H1 (cell line): Measurements from ENCODE around the gene FIS1. TPM values are rescaled to one million over a fixed set of nuclear protein-coding genes. Genes with fewer than 3 reads are reported as not detected.

Experiments used
- CTCF ChIA-PET: fragments of 300-600 bp; sonication (Branson Sonifier 250); formaldehyde crosslinking; loops from one replicate; lab custom pipeline; 2021; ENCODE audit not compliant: partially characterized antibody; lab: Charles Lee
- POLR2A ChIA-PET: fragments of 300-600 bp; sonication (Branson Sonifier 250); formaldehyde crosslinking; loops from one replicate; lab custom pipeline; 2021; ENCODE audit warnings: inconsistent platforms; ENCODE audit not compliant: partially characterized antibody; lab: Charles Lee
- DNase-seq, 2 experiments: peaks; one replicate each; pipeline versions ENCODE4 v3.0.0 to v3.0.0-alpha.2; 2010 to 2022; ENCODE audit warnings: low spot score in 2 of 2, low read depth in 1 of 2, mixed read lengths in 1 of 2
- FAIRE-seq: peaks from 2 replicates; lab custom pipeline; 2011; peaks lifted over from hg19 to GRCh38; lab: Jason Lieb, UNC
- H2AFZ ChIP-seq: 2 replicates; pipeline ENCODE4 v1.8.1; 2012; ENCODE audit warnings: low read length, inconsistent platforms
- H2AK5ac ChIP-seq: 2 replicates; pipeline ENCODE4 v1.6.1; 2013; ENCODE audit warnings: low read depth, low read length
- H2BK120ac ChIP-seq: replicated peaks from 2 replicates; pipeline ENCODE3; 2013; ENCODE audit warnings: low read depth, low read length, inconsistent platforms
- H2BK12ac ChIP-seq: 2 replicates; pipeline ENCODE4 v1.6.1; 2013; ENCODE audit warnings: low read depth, low read length
- H2BK15ac ChIP-seq: 2 replicates; pipeline ENCODE4 v1.6.1; 2013; ENCODE audit warnings: low read length
- H2BK20ac ChIP-seq: 2 replicates; pipeline ENCODE4 v1.6.1; 2013; ENCODE audit warnings: low read length
- H2BK5ac ChIP-seq: 2 replicates; pipeline ENCODE4 v1.6.1; 2013; ENCODE audit warnings: low read depth, low read length
- H3K14ac ChIP-seq: 2 replicates; pipeline ENCODE4 v1.6.1; 2013; ENCODE audit warnings: inconsistent platforms; ENCODE audit not compliant: insufficient read length
- H3K18ac ChIP-seq: 2 replicates; pipeline ENCODE4 v1.6.1; 2013; ENCODE audit warnings: low read length; ENCODE audit errors: extremely low read depth
- H3K23ac ChIP-seq: 2 replicates; pipeline ENCODE4 v1.6.1; 2013; ENCODE audit warnings: inconsistent platforms; ENCODE audit not compliant: insufficient read length
- H3K23me2 ChIP-seq: 2 replicates; pipeline ENCODE4 v1.6.1; 2013; ENCODE audit warnings: low read depth, low read length
- H3K27ac ChIP-seq: 2 replicates; pipeline ENCODE4 v1.6.1; 2011; ENCODE audit warnings: low read depth, low read length, inconsistent platforms
- H3K27me3 ChIP-seq, 4 experiments: replicated peaks in 1 of 4; 1 replicate in 1 of 4; 2 replicates in 3 of 4; pipeline versions ENCODE4 v1.6.1 to v1.8.1; 2011 to 2013; ENCODE audit warnings: low read length in 3 of 4, mild to moderate bottlenecking in 3 of 4, inconsistent platforms in 2 of 4, mixed read lengths in 2 of 4, moderate library complexity in 1 of 4; ENCODE audit not compliant: control insufficient read depth in 3 of 4, insufficient read depth in 3 of 4; ENCODE audit errors: extremely low read depth in 1 of 4
- H3K36me3 ChIP-seq, 4 experiments: 2 replicates each; pipeline versions ENCODE4 v1.6.1 to v1.8.1; 2011 to 2013; ENCODE audit warnings: mild to moderate bottlenecking in 4 of 4, low read length in 3 of 4, moderate library complexity in 2 of 4, control low read depth in 1 of 4, inconsistent platforms in 1 of 4; ENCODE audit not compliant: insufficient read depth in 4 of 4, control insufficient read depth in 2 of 4
- H3K4ac ChIP-seq: replicated peaks from 2 replicates; pipeline ENCODE3; 2013; ENCODE audit warnings: low read length, low read depth, mixed read lengths, inconsistent platforms; ENCODE audit not compliant: insufficient read length
- H3K4me1 ChIP-seq, 4 experiments: replicated peaks in 1 of 4; 1 replicate in 1 of 4; 2 replicates in 3 of 4; pipeline versions ENCODE4 v1.6.1 to v1.8.1; 2011 to 2013; ENCODE audit warnings: low read length in 3 of 4, inconsistent platforms in 2 of 4, mixed read lengths in 1 of 4; ENCODE audit not compliant: insufficient read depth in 4 of 4, control insufficient read depth in 3 of 4
- H3K4me2 ChIP-seq, 2 experiments: 2 replicates each; pipeline versions ENCODE4 v1.6.1 to v1.8.1; 2011 to 2013; ENCODE audit warnings: low read depth in 2 of 2, low read length in 2 of 2, control low read depth in 1 of 2, inconsistent platforms in 1 of 2, mild to moderate bottlenecking in 1 of 2; ENCODE audit not compliant: insufficient read depth in 1 of 2
- H3K4me3 ChIP-seq, 4 experiments: fragments of 200-600, 300-600 bp in 1 of 4; sonication (generic), shearing (Covaris generic), sonication (Bioruptor Twin) in 1 of 4; 2 replicates each; pipeline versions ENCODE4 v1.5.1 to v1.8.1; 2011 to 2016; ENCODE audit warnings: low read length in 4 of 4, low read depth in 3 of 4, control low read depth in 2 of 4, inconsistent platforms in 2 of 4, mild to moderate bottlenecking in 2 of 4, mixed read lengths in 1 of 4, moderate library complexity in 1 of 4; ENCODE audit not compliant: insufficient read depth in 2 of 4; ENCODE audit errors: extremely low read depth in 1 of 4
- H3K56ac ChIP-seq: replicated peaks from 2 replicates; pipeline ENCODE3; 2013; ENCODE audit warnings: low read depth, mild to moderate bottlenecking, mixed read lengths, low read length, inconsistent platforms; ENCODE audit not compliant: insufficient read length
- H3K79me1 ChIP-seq: 2 replicates; pipeline ENCODE4 v1.6.1; 2013; ENCODE audit warnings: low read depth, low read length, control low read depth
- H3K79me2 ChIP-seq, 2 experiments: 2 replicates each; pipeline versions ENCODE4 v1.6.1 to v1.8.1; 2012 to 2013; ENCODE audit warnings: low read length in 2 of 2, mild to moderate bottlenecking in 2 of 2, inconsistent platforms in 1 of 2; ENCODE audit not compliant: insufficient read depth in 2 of 2, control insufficient read depth in 1 of 2
- H3K9ac ChIP-seq, 4 experiments: replicated peaks in 1 of 4; 1 replicate in 1 of 4; 2 replicates in 3 of 4; pipeline versions ENCODE4 v1.6.1 to v1.8.1; 2011 to 2013; ENCODE audit warnings: low read depth in 3 of 4, low read length in 3 of 4, control low read depth in 2 of 4, mild to moderate bottlenecking in 2 of 4, moderate library complexity in 2 of 4, inconsistent platforms in 1 of 4; ENCODE audit errors: extremely low read depth in 1 of 4
- H3K9me3 ChIP-seq, 2 experiments: 2 replicates each; pipeline versions ENCODE4 v1.6.1 to v1.8.1; 2012 to 2013; ENCODE audit warnings: mild to moderate bottlenecking in 2 of 2, moderate library complexity in 2 of 2, control low read depth in 1 of 2, inconsistent platforms in 1 of 2, low read depth in 1 of 2, low read length in 1 of 2, mixed read lengths in 1 of 2; ENCODE audit not compliant: insufficient read depth in 2 of 2
- H4K20me1 ChIP-seq, 2 experiments: replicated peaks in 1 of 2; 2 replicates each; pipeline versions ENCODE3 to v1.8.1; 2011 to 2013; ENCODE audit warnings: inconsistent platforms in 2 of 2, low read length in 2 of 2, mild to moderate bottlenecking in 1 of 2; ENCODE audit not compliant: insufficient read depth in 2 of 2, control insufficient read depth in 1 of 2
- H4K5ac ChIP-seq: 2 replicates; pipeline ENCODE4 v1.6.1; 2013; ENCODE audit warnings: low read length, low read depth, mixed read lengths, inconsistent platforms; ENCODE audit not compliant: insufficient read length
- H4K8ac ChIP-seq: 2 replicates; pipeline ENCODE4 v1.8.0; 2013; ENCODE audit warnings: mild to moderate bottlenecking, moderate library complexity, low read length, inconsistent platforms; ENCODE audit not compliant: insufficient read depth; ENCODE audit errors: extremely low read depth
- H4K91ac ChIP-seq: replicated peaks from 2 replicates; pipeline ENCODE3; 2013; ENCODE audit warnings: low read length, mixed read lengths, inconsistent platforms; ENCODE audit not compliant: insufficient read length
- CBX8 ChIP-seq: fragments of 300-800, 300-1000 bp; sonication (generic); IDR thresholded peaks from 2 replicates; pipeline ENCODE4 v1.7.1; 2016; ENCODE audit warnings: low read depth, low read length, borderline replicate concordance
- JUN ChIP-seq: IDR thresholded peaks from 2 replicates; pipeline ENCODE4 v1.6.1; 2011; ENCODE audit warnings: low read depth, mild to moderate bottlenecking, improper control_type of control experiment, low read length
- PHF8 ChIP-seq: fragments of 200-600 bp; sonication (generic); conservative IDR thresholded peaks from 2 replicates; pipeline ENCODE4 v1.7.1; 2012; ENCODE audit warnings: low read depth, mild to moderate bottlenecking, inconsistent platforms, low read length, moderate library complexity
- WGBS, 2 experiments: shearing (Covaris generic) in 1 of 2; methylation state at CpG; one replicate each; pipeline versions ENCODE4 v1.1.6 to v1.1.7; 2013 to 2015; ENCODE audit warnings: low lambda C conversion rate in 2 of 2, mixed read lengths in 2 of 2, inconsistent platforms in 1 of 2, low coverage in 1 of 2, missing lambda C conversion rate in 1 of 2; ENCODE audit not compliant: insufficient replicate concordance in 2 of 2, insufficient coverage in 1 of 2, insufficient read length in 1 of 2; ENCODE audit errors: extremely low coverage in 1 of 2, missing lambda C conversion rate in 1 of 2; 5-methylcytosine and 5-hydroxymethylcytosine counted together
- polyA plus RNA-seq, 7 experiments: library from polyadenylated mRNA; depleted of rRNA in 3 of 7; stranded (reverse) in 5 of 7; unstranded in 2 of 7; fragments of >200 nt in 5 of 7; fragments of 200-250 nt in 2 of 7; gene quantifications; 1 replicate in 5 of 7; 2 replicates in 1 of 7; 4 replicates in 1 of 7; pipeline versions ENCODE4 v1.2.1 to v1.2.3, GENCODE V29; 2011 to 2013; ENCODE audit warnings: missing spikeins in 2 of 7, mixed read lengths in 2 of 7
- total RNA-seq: library from RNA; stranded (reverse); fragmentation: NEBNext Ultra II Directional; extraction: Animal tissue kit (Norgen Biotek cat#: 25700); gene quantifications from 2 replicates; pipeline ENCODE4 v1.2.1, GENCODE V29; 2021
- TF ChIP-seq, protein P1 (sequence below), 3 experiments: IDR thresholded peaks; 1 replicate in 2 of 3; 2 replicates in 1 of 3; pipeline versions ENCODE4 v1.5.1 to v1.6.1; 2011; ENCODE audit warnings: low read length in 3 of 3, mild to moderate bottlenecking in 3 of 3, inconsistent platforms in 2 of 3, low read depth in 1 of 3, moderate library complexity in 1 of 3; ENCODE audit not compliant: insufficient read depth in 1 of 3; ENCODE audit errors: control extremely low read depth in 1 of 3

FIS1 gene
- total and polyA plus RNA-seq, 2 of the 8 experiments (the other 6 are each of a cell fraction or from before 2014, with no cell fraction given): 128 to 195 TPM

DNA sequence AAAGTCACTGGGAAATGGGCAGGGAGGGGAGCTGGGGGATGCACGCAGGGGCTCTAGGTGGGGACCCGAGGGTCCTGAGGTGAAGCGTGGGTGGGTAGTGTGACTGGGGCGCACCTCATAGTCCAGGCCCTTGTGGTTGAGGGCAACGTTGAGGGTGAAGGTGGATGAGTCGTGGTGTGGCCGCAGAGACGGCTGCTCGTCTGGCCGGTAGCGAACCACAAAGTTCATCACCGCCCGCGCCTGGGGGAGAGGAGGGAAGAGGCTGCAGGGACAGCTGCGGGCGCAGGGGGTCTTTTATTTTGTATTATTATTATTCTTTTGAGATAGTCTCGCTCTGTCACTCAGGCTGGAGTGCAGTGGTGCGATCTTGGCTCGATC is 38.2 kb downstream of the FIS1 start:
- H3K79me2 ChIP-seq: no peaks in the 10 kb centered on the region
- H2BK5ac ChIP-seq: no peak overlapping the region
- DNase-seq: no peak
- no peak overlapping the region for H4K5ac ChIP-seq
- TF ChIP-seq, protein P1, sequence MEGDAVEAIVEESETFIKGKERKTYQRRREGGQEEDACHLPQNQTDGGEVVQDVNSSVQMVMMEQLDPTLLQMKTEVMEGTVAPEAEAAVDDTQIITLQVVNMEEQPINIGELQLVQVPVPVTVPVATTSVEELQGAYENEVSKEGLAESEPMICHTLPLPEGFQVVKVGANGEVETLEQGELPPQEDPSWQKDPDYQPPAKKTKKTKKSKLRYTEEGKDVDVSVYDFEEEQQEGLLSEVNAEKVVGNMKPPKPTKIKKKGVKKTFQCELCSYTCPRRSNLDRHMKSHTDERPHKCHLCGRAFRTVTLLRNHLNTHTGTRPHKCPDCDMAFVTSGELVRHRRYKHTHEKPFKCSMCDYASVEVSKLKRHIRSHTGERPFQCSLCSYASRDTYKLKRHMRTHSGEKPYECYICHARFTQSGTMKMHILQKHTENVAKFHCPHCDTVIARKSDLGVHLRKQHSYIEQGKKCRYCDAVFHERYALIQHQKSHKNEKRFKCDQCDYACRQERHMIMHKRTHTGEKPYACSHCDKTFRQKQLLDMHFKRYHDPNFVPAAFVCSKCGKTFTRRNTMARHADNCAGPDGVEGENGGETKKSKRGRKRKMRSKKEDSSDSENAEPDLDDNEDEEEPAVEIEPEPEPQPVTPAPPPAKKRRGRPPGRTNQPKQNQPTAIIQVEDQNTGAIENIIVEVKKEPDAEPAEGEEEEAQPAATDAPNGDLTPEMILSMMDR (IDR thresholded peaks at IDR 0.05; ENCODE audit: control extremely low read depth in 1 of 3, insufficient read depth in 1 of 3, low read depth in 1 of 3, low read length in 3 of 3): no peak
- TF ChIP-seq JUN: no peak
- TF ChIP-seq PHF8: no peak
- no peak for TF ChIP-seq CBX8
- TF ChIP-seq, all 59 proteins: peak for 0
- Histone ChIP-seq H3K27ac (no peak overlapping the region), H2AFZ (no peak overlapping the region), H2BK15ac (no peak overlapping the region), H3K27me3 (peaks cover 0 to 13% (median 7%) of the 10 kb centered on the region in 4 experiments; a peak in 5 of 7 replicates), H3K4me2 (no peak overlapping the region), H3K4me3 (no peak overlapping the region), H3K23ac (no peak overlapping the region), H3K18ac (no peak overlapping the region), H3K4ac (no peak overlapping the region), H3K9me3 (no peaks in the 10 kb centered on the region), H4K91ac (no peak overlapping the region), H2BK20ac (no peak overlapping the region), H3K9ac (no peak overlapping the region), H3K4me1 (peaks cover 0 to 6% (median 3%) of the 10 kb centered on the region in 4 experiments; a peak in 5 of 7 replicates), H2BK120ac (no peak overlapping the region), H3K36me3 (no peaks in the 10 kb centered on the region; a peak in 2 of 8 replicates), H3K14ac (no peak overlapping the region), H3K56ac (no peak overlapping the region), H3K79me1 (no peaks in the 10 kb centered on the region), H4K20me1 (peaks cover 0 to 2% of the 10 kb centered on the region in 2 experiments), H3K23me2 (peaks cover 7% of the 10 kb centered on the region; the same call in 1 of the 2 replicates), H4K8ac (no peak overlapping the region), H2BK12ac (no peak overlapping the region), H2AK5ac (no peak overlapping the region)
- ChIA-PET POLR2A (interaction anchor here (0.7 to 2.4 kb wide), 5 partner anchors 8 to 68 kb away, joined by 3 to 7 read pairs (median 6); partner anchors contain the start of gene CLDN15), CTCF (interaction anchor here (0.6 to 1.7 kb wide), 6 partner anchors 14 to 231 kb away, joined by 3 to 6 read pairs (median 4); no protein-coding TSS in a partner anchor)
- WGBS, 2 experiments: 94% methylated on average over 18 of the region's 19 CpGs; no CpG with 5 or more reads in 1 of the 2 experiments
- FAIRE-seq: no peak
